ENCODE results near the gene ETNPPL. TPM values are rescaled to one million over a fixed set of nuclear protein-coding genes. Genes with fewer than 3 reads are reported as not detected.
"Not testable (repeated sequence)": the region's sequence is repeated elsewhere in the genome, so short reads cannot be mapped to it uniquely, and the experiment has no call there.

The ETNPPL gene
- total RNA-seq, 1 donor from 2014 or later = 18.8 TPM

DNA sequence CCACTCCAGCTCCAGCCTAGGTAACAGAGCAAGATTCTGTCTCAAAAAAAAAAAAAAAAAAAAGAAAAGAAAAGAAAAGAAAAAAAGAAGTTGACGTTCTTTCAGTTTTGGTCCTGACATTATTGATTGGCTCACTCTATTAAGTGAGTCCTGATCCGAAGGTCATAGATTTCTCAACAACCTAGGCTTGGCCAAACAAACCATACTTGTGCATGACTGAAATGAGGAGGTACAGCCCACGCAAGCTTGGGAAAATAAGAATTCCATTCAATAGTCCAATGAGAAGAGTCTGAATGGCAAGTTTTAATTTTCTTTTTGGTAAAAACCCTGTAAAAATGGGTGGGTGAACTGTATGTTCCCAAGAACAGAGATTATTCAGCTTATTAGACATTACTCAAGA, 3.2 kb upstream of the ETNPPL start:
- DNase-seq = no peak
- no peak for ATAC-seq
- intact Hi-C loops (cut with micrococcal nuclease) = no loop called here

DNA sequence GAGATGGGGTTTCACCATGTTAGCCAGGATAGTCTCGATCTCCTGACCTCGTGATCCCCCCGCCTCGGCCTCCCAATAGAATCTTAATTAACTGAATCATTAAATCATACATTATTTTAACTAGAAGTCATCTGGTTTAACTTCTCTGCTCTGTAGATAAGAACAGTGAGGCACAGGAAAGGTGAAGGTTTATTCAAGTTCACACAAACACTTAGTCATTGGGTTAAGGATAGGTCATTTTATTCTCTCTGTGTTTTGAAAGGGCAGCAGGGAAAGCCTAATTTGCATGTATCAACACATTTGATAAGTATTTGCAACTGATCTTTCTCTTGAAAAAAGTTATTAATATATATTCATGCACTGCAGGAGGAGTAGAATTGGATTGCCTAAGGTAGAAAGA, 1.1 kb upstream of the ETNPPL start:
- no peak for DNase-seq
- no peak for ATAC-seq
- intact Hi-C loops (cut with micrococcal nuclease) = no loop called here

DNA sequence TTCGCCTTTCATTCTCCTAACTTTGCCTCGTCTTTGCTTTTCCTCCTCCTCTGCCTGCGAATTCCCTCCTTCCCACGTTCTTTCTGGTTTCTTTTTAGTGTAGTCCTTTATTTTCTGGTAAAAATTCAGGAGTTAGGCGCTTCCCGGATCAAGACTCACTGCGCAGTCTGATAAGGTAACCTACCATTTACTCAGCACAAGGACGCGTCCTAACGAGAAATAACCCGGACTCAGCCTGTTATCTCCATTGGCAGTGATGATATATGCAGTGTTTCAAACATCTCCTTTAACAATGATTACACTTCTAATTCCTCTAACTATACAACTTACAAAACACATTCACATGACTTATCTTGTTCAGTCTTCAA, 357 bp upstream of the ETNPPL start:
- intact Hi-C loops (cut with micrococcal nuclease) = no loop called here
- no peak for DNase-seq
- peak; percentile 28 for ATAC-seq

DNA sequence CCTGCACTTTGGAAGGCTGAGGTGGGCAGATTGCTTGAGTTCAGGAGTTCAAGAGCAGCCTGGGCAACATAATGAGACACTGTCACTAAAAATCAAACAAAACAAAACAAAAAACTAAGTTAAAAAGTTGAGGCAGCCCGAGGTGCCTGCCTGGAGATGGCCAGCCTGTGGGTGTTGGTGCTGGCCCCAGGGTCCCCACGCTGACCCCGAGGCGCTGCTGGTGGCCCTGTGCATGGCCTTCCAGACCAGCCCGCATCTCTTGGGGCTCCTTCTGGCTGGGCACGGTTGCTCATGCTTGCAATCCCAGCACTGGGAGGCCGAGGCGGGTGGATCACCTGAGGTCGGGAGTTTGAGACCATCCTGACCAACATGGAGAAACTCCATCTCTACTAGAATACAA, 4.4 kb downstream of the ETNPPL start:
- intact Hi-C loops (cut with micrococcal nuclease) = no loop called here
- ATAC-seq (no peak), DNase-seq (no peak)

DNA sequence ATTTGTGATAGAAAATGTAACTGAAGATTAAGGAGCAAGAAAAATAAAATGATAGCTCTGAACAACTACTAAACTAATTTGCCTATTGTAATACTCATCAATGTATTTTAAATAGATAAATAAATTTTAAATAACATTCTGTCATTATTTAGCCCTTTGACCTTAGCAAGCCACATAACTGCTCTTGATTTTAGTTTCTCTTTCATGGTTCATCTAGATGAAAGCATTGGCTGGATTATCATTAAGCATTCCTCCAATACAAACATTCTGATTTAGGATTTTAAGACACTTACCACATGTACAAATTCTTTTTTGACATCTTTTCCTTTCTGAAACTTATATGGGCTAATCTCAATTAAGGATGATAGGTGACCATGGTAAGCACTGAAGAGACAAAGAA, 8.5 kb downstream of the ETNPPL start:
- ATAC-seq (no peak), DNase-seq (no peak)
- intact Hi-C loops (cut with micrococcal nuclease) = no loop called here

DNA sequence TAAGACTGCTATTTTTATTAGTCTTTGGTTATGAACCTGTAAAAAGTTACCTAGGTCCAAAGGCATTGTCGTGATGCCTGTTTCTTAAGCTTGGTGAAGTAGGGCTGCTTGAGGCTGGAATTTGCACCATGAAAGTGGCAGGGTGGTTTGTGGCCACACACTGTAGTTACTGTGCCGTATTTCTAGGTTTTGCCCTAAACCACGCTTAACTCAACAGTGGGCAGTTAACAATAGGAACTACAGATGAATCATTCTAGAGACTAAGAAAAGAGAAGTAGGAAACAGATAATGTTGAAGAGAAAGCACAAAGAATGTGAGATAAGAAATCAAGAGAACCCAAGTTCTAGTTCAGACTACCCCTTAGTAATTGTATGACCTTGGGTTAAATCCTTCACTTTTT, 11.5 kb downstream of the ETNPPL start:
- intact Hi-C loops (cut with micrococcal nuclease) = no loop called here
- ATAC-seq = no peak

DNA sequence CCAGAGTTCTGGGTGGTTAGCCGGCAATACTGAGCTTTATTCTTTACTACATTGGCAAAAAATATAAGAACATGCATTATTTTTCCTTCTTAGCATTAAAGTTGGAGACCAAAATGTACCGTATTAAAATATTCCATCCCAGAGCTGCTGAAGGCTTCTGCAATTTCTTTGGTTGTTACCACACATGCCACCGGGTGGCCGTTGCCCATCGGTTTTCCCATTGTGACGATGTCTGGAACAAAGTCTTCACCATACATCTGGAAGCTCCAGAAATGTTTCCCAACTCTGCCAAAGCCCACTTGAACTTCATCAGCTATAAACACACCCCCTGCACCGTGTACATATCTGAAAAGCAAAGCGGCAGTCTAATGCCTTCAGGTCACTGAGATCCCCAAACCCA, 13.7 kb downstream of the ETNPPL start:
- intact Hi-C loops (cut with micrococcal nuclease) = no loop called here
- no peak for DNase-seq
- no peak for ATAC-seq

More for the DNA sequence above, 11.5 kb downstream of the ETNPPL start:
- no peak for DNase-seq

DNA sequence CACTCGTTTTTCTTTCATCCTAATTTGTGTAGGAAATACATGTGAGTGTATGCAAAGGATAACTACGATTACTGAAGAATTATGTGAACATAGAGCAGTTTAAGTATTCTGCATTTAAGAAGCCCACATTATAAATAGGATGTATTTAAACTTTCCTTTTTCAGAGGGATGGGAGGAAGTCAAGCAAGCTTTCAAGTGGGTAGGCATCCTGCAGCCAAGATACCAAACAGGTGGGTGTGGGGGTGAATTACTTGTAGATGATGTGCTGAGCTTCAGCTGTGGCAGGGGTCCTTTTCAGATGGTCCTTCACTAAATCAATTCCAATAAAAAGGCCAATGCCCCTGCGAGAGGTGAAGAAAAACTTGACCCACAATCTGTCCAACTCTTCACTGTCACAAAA, 16.3 kb downstream of the ETNPPL start:
- intact Hi-C loops (cut with micrococcal nuclease) = no loop called here
- DNase-seq (no peak), ATAC-seq (no peak)

DNA sequence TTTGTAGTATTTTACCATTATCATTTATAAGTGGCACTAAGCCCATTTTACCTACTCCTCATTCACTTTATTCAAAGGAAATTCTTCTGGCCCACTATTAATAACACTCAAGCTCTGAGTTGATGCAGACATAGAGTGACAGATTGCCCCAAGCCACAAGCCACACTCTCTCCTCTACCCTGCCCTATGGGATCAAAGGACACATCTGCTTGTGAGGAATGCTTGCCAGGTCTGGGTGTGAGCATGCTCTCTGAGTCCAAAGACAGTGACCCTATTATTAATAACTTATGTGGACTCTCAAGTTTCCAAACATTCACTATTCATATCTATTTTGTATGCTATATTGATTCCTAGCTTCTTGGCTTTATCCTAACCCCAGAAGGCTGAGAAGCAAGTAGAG, 18.5 kb downstream of the ETNPPL start:
- ATAC-seq (no peak), DNase-seq (no peak)
- intact Hi-C loops (cut with micrococcal nuclease) = no loop called here

DNA sequence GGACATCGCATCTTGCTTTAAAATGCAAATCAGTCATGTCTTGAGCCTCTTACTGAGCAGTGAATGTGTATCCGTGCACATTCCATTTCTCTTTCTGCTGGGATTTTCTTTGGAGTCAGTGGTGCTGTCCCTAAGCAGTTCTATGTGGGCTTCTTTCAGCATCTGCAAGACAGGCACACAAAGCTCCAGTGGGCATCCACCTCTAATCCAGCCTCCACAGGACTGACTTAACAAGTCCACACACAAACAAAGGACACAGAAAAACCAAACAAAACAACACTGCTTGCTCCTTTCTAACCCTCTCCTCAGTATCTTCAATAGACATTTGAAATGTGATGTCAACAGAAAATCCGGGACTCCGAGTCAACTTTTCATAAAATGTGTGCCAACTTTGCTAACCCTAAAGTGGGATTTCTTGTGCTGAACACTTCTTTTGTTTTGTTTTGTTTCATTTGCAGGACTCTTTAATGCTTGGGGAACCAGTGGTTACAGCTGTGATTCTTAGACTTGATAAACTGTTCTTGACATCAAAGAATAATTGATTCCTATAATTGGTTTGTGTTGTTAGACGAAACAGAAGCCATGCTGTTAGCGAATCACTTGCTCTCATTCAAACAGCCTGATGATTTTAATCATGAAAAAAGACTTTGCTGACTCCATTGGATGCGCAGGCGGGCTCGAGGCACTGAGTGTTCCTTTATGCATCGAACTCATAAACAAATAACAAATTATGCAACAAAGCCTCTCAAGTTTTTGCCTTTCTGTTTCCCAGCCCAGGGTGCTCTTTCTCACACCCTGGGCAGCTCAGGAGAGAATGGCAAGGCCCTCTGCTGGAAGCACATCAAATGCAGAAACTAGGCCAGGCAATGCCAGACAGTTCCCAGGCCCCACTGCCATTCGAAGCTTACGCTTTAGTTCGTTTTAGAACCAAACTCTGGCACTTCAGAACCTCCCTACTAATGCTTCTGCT, 20.1 kb downstream of the ETNPPL start:
- ATAC-seq (no peak), DNase-seq (no peak)
- intact Hi-C loops (cut with micrococcal nuclease) = no loop called here

DNA sequence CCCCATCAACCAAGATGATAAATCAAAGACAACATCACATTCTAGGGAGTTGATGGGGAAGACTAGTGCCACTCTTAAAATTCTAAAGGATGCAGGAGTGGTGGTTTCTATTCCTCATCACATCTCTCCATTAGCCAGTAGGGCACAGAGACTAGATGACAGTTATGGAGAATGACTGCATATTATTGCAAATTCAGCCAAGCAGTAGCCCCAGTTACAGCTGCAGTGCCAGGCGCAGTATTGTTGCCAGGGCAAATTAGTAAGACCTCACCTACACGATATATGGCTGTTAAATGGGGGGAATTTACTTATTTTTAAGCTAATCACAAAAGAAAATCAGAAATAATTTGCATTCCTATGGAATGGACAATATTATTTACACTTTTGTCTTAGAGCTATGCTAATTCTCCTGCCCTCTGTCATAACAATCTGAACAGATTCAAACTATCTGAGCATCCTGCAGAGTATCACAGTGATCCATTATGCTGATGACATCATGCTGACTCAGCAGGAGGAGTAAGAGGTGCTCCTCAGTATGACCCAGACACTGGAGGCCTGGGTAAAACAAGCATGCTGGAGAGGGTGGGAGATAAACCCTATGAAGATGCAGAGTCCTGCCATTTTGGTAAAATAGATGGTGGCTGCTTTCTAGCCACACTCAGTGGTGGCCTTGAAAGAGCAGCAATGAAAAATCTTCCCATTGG, 24.7 kb downstream of the ETNPPL start:
- intact Hi-C loops (cut with micrococcal nuclease) = no loop called here
- ATAC-seq (no peak), DNase-seq (no peak)

DNA sequence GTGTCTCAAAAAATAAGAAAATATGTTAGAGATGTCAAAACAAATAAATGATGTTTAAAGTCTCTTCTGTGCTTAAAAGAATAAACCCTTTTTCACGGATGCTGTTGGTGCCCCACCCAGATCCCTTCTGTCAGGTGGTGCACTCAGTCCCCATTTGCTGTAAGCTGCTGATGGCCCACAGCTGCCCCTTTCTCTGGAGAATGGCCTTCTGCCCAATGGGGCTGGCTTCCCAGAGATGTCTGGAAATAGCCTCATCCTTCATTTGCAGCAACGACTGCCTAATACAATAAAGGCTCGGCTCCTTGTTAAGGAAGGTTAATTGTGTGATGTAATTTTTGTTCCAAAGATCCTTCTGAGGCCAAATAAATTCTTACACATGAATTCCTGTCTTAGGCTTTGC, 31.8 kb downstream of the ETNPPL start:
- DNase-seq = no peak
- no peak for ATAC-seq
- intact Hi-C loops (cut with micrococcal nuclease) = no loop called here

DNA sequence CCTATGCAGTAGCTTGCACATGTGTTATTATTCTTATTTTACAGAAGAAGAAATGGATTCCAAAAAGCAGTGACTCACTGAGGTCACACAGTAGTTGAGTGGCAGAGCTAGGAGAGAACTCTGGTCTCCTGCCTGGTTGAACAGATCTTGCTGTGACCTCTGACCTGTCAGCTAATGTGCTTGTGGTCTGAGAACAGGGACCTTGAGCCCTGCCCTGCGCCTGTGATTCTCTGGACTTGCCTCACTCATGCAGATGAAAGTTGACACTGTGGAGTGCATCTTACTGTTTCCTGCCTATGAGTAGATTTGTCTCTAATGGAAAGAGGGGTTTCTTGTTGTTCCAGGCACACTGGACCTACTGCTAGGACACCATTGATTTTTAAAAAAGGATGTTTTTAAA, 32.3 kb downstream of the ETNPPL start:
- intact Hi-C loops (cut with micrococcal nuclease) = no loop called here
- ATAC-seq (no peak), DNase-seq (no peak)

DNA sequence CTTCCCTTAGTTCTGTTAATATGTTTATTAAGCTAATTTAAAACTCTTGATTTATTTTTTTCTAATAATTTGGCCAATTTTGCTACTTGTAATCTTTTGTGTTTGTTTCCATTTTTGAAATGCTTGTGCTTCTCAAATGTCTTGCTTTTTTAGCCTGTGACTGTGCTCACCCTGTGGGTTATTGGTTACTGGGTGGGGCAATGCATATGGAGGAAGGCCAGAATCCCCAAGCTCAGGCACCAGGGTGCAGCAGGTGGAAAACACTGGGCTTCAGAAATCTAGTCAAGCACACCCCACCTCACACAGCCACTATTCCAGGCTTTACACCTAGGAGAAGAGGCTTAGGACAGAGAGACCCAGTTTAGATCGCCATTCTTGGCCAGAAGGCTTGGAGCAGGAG, 33.1 kb downstream of the ETNPPL start:
- ATAC-seq = no peak
- intact Hi-C loops (cut with micrococcal nuclease) = no loop called here
- DNase-seq = no peak

DNA sequence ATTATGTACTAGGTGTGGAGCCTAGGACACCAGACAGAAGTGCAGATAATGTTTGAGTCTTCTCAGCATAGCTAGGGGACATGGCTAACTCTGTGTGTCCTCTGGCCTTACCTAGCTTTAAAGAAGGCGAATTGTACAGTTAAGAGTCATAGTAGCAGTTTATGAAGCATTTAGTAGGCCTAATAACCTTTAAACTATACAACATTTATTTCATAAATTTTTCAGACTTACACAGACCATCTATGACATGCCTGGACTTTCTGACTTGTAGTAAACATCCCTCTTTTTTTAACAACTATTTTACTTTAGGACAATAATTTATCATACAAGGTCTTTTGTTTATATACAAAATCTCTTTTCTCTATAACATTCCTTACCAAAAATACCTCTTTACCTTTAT, 37.4 kb downstream of the ETNPPL start:
- intact Hi-C loops (cut with micrococcal nuclease) = no loop called here
- DNase-seq (no peak), ATAC-seq (no peak)

DNA sequence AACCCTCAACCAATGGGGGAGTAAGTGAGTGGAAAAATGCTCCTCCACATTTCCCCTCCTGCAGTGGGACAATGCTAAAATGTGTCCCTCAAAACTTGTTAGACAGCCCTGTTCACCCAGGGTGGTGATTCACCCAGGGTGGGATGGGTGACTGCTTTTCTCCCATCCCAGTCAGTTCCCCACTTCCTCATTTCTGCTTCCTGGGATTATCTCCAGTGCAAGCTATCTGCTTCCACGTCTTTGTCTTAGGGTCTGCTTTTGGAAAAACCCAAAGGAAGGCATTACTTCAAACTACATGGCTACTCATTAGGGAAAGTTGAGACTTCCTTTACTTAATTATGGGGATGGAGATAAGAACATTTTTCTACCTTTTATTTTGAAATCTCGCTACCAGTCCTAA, 45.5 kb downstream of the ETNPPL start:
- intact Hi-C loops (cut with micrococcal nuclease) = no loop called here
- DNase-seq (no peak), ATAC-seq (no peak)

DNA sequence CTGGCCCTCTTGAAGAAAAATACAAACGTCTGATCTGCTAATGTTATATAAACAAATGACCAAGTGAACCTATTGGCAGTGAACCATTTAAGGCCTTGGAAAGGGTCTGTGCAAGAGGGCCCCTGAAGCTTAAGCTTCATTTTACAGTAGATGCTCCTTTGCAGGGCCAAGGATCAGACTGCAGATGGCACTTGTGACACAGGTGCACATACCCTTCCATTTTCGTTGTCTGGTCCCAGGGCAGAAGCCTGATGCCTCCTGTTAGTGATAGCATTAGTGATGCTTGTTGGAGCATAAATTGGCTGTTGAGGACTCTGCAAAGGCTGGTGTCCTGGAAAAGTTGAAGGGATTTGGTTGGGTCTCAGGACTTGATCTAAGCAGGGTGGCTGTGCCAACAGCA, 46.5 kb downstream of the ETNPPL start:
- intact Hi-C loops (cut with micrococcal nuclease) = no loop called here
- ATAC-seq (no peak), DNase-seq (no peak)

DNA sequence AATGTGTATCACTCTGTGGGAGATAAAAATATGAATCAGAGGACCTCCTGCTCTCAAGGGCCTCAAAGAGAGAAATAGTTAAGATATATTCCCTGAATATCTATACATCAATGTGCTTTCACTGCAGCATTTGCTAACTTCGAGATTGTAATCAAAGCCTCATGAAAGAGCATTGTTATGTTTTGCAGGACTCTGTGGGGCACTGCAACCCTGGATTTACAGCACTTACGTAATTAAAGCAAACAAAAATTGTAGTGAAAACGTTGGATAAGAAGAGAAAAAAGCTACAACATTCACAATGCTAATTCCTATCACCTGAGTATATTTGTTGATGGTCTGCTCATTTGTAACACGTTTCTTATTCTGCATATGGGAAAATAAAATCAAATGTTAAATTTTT, 48.0 kb downstream of the ETNPPL start:
- DNase-seq (no peak), ATAC-seq (no peak)
- intact Hi-C loops (cut with micrococcal nuclease) = no loop called here

DNA sequence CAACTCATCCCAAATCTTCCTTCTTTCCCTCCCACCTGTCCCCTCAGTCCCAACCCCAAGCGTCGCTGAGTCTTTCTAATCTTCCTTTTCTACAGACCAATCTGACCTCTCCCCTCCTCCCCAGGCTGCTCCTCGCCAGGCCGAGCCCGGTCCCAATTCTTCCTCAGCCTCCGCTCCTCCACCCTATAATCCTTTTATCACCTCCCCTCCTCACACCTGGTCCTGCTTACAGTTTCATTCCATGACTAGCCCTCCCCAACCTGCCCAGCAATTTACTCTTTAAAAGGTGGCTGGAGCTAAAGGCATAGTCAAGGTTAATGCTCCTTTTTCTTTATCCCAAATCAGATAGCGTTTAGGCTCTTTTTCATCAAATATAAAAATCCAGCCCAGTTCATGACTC, 52.3 kb downstream of the ETNPPL start:
- ATAC-seq; intact Hi-C loops (cut with micrococcal nuclease); DNase-seq: not testable (repeated sequence)

DNA sequence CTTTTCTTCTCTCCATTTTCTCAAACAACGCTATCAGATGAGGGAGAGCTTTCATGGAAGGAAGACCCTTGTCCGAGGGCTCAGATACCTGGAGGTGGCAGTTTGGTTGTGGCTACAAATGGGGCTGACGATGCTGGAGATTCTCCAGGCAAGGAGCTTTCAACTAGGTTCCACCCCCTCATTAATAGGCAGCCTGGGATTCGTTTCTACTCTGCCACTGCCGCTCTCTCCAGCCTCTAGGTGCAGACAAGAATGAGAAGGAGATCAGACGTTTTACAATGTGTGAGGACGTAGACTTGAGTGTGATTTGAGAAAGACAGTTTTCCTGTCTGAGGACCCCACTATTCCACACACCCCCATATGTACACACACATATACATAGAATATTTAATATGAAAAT, 53.1 kb downstream of the ETNPPL start:
- ATAC-seq = no peak

DNA sequence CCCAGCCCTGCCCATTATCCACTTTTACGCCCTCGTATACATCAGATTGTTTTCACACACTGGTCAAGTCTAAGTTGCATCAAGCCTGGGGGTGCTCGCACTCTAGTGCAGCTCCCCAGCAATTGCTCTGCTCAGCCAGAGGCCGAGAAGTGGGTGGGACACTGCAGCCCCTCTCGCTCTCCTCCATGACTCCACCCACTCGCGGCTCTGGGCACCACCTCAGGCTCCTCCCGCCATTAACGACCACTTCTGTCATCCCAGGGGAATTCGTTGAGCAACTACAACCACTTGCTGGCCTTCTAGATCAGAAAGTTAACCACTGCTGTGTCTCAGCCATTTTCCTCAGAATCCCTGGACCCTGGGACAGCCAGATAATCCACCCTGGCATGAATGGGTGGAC, 53.6 kb downstream of the ETNPPL start:
- intact Hi-C loops (cut with micrococcal nuclease) = no loop called here
- ATAC-seq (no peak), DNase-seq (no peak)

More for the DNA sequence above, 53.1 kb downstream of the ETNPPL start:
- no peak for DNase-seq
- intact Hi-C loops (cut with micrococcal nuclease) = no loop called here
